A673 (cell line): ENCODE measurements around the gene GUCA2B.

Experiments
- CTCF ChIP-seq: fragments of 300-800, 200-600 bp; sonication (generic); conservative IDR thresholded peaks from 2 replicates; pipeline ENCODE4 v1.5.1; 2017; ENCODE audit warnings: low read depth, mild to moderate bottlenecking, antibody characterized with exemption, low read length, moderate library complexity, mixed read lengths
- EZH2 ChIP-seq: fragments of 200-600 bp; sonication (generic); IDR thresholded peaks from 2 replicates; pipeline ENCODE4 v1.6.1; 2017; ENCODE audit warnings: borderline replicate concordance, low read depth, mild to moderate bottlenecking, mixed read lengths, antibody characterized with exemption, low read length; ENCODE audit not compliant: poor library complexity, severe bottlenecking

- TF ChIP-seq CTCF (no peak), EZH2 (no peak)
These were observed 30.2 kb downstream of the GUCA2B start for GRCh38 chr1:42183210-42183956.
